Endothelial cell of umbilical vein (primary cell): ENCODE results near the gene RFFL. TPM values are rescaled to one million over a fixed set of nuclear protein-coding genes. Genes with fewer than 3 reads are reported as not detected.
A peak's percentile ranks its signal among the peaks of the same experiment; 100 is the strongest.

Source experiments
- BruUV-seq: library from RNA; stranded (reverse); fragments of 400-500 nt; replicated peaks from 2 replicates; lab custom pipeline; 2021; lab: Mats Ljungman, UMichigan
- CTCF ChIA-PET: fragments of 300-600, 350-600 bp; sonication (Branson Sonifier 250); formaldehyde crosslinking; loops from one replicate; lab custom pipeline; 2021; ENCODE audit warnings: antibody characterized with exemption, inconsistent platforms; lab: Charles Lee
- POLR2A ChIA-PET: fragments of 300-600, 350-600 bp; sonication (Branson Sonifier 250); formaldehyde crosslinking; loops from one replicate; lab custom pipeline; 2021; ENCODE audit warnings: antibody characterized with exemption, inconsistent platforms; lab: Charles Lee
- DNase-seq: peaks from one replicate; pipeline ENCODE4 v3.0.0-alpha.2; 2011; ENCODE audit warnings: low read depth, low spot score
- FAIRE-seq: peaks from 2 replicates; lab custom pipeline; 2011; peaks lifted over from hg19 to GRCh38; lab: Jason Lieb, UNC
- H2AFZ ChIP-seq: 2 replicates; pipeline ENCODE4 v1.6.0; 2012; ENCODE audit warnings: low read depth, low read length, control low read depth, inconsistent platforms
- H3K27ac ChIP-seq: 2 replicates; pipeline ENCODE4 v1.5.1; 2011; ENCODE audit warnings: low read depth, mild to moderate bottlenecking, control low read depth, low read length, moderate library complexity; ENCODE audit not compliant: insufficient read depth
- H3K27me3 ChIP-seq, 2 experiments: 2 replicates each; pipeline versions ENCODE4 v1.6.0 to v1.6.1; 2011; ENCODE audit warnings: low read length in 2 of 2, mixed read lengths in 1 of 2; ENCODE audit not compliant: control insufficient read depth in 2 of 2, insufficient read depth in 2 of 2
- H3K36me3 ChIP-seq, 2 experiments: 2 replicates in 1 of 2; 3 replicates in 1 of 2; pipeline ENCODE4 v1.5.1; 2011; ENCODE audit warnings: low read length in 2 of 2, mild to moderate bottlenecking in 1 of 2, moderate library complexity in 1 of 2; ENCODE audit not compliant: control insufficient read depth in 2 of 2, insufficient read depth in 2 of 2; ENCODE audit errors: extremely low read depth in 1 of 2
- H3K4me1 ChIP-seq: 3 replicates; pipeline ENCODE4 v1.5.1; 2011; ENCODE audit warnings: mild to moderate bottlenecking, low read length; ENCODE audit not compliant: control insufficient read depth, insufficient read depth; ENCODE audit errors: extremely low read depth
- H3K4me2 ChIP-seq: 2 replicates; pipeline ENCODE4 v1.6.1; 2011; ENCODE audit warnings: low read length, control low read depth, mixed read lengths; ENCODE audit not compliant: insufficient read depth
- H3K4me3 ChIP-seq, 3 experiments: fragments of 200-600 bp in 1 of 3; sonication (generic), shearing (Covaris generic) in 1 of 3; replicated peaks in 1 of 3; 2 replicates each; pipeline ENCODE4 v1.5.1; 2011 to 2016; ENCODE audit warnings: control low read depth in 3 of 3, low read length in 3 of 3, mild to moderate bottlenecking in 2 of 3, inconsistent platforms in 1 of 3, low read depth in 1 of 3, moderate library complexity in 1 of 3; ENCODE audit not compliant: insufficient read depth in 1 of 3
- H3K79me2 ChIP-seq: 2 replicates; pipeline ENCODE4 v1.6.0; 2012; ENCODE audit warnings: low read length, inconsistent platforms; ENCODE audit not compliant: control insufficient read depth, insufficient read depth
- H3K9ac ChIP-seq: replicated peaks from 2 replicates; pipeline ENCODE3; 2011; ENCODE audit warnings: low read length, control low read depth; ENCODE audit not compliant: insufficient read depth; ENCODE audit errors: extremely low read depth
- H3K9me1 ChIP-seq: replicated peaks from 3 replicates; pipeline ENCODE4 v1.6.0; 2011; ENCODE audit warnings: mild to moderate bottlenecking, low read length; ENCODE audit not compliant: control insufficient read depth, insufficient read depth; ENCODE audit errors: extremely low read depth
- H3K9me3 ChIP-seq: replicated peaks from 2 replicates; pipeline ENCODE4 v1.5.1; 2012; ENCODE audit warnings: low read length, inconsistent platforms; ENCODE audit not compliant: control insufficient read depth, insufficient read depth
- H4K20me1 ChIP-seq: replicated peaks from 2 replicates; pipeline ENCODE3; 2011; ENCODE audit warnings: mild to moderate bottlenecking, low read length; ENCODE audit not compliant: control insufficient read depth, insufficient read depth; ENCODE audit errors: extremely low read depth
- CTCF ChIP-seq, 2 donors: IDR thresholded peaks; 1 replicate in 1 of 2; 2 replicates in 1 of 2; pipeline ENCODE4 v1.5.1; 2011; ENCODE audit warnings: low read length in 2 of 2, mild to moderate bottlenecking in 2 of 2, moderate library complexity in 2 of 2, control low read depth in 1 of 2, inconsistent platforms in 1 of 2, low read depth in 1 of 2; ENCODE audit not compliant: insufficient read depth in 1 of 2; ENCODE audit errors: extremely low read depth in 1 of 2
- EZH2 ChIP-seq: IDR thresholded peaks from 2 replicates; pipeline ENCODE4 v1.6.1; 2012; ENCODE audit warnings: borderline replicate concordance, low read depth, mild to moderate bottlenecking, moderate library complexity, low read length, inconsistent platforms; ENCODE audit not compliant: severe bottlenecking
- POLR2A ChIP-seq: IDR thresholded peaks from 2 replicates; pipeline ENCODE4 v1.6.1; 2012; ENCODE audit warnings: low read depth, mild to moderate bottlenecking, control low read depth, low read length
- POLR2AphosphoS5 ChIP-seq: IDR thresholded peaks from 2 replicates; pipeline ENCODE4 v1.6.1; 2012; ENCODE audit warnings: low read depth, mild to moderate bottlenecking, control low read depth, low read length, moderate library complexity; ENCODE audit not compliant: insufficient read depth
- dilution Hi-C: fragments of 300-500 bp; cut with MboI; formaldehyde crosslinking; loops from one replicate; pipeline ENCODE4 v1.15.0; 2019; ENCODE audit warnings: low sequenced_read_pairs; ENCODE audit not compliant: extremely low pct_ligation_motif_present
- intact Hi-C: fragments of 100-400 bp; cut with micrococcal nuclease; formaldehyde crosslinking; loops from one replicate; pipeline ENCODE4 v1.10.0; 2022
- polyA plus RNA-seq, 4 experiments: library from polyadenylated mRNA; depleted of rRNA in 3 of 4; stranded (reverse) in 3 of 4; unstranded in 1 of 4; fragments of >200 nt; gene quantifications; 2 replicates each; pipeline versions ENCODE4 v1.2.1 to v1.2.3, GENCODE V29; 2011 to 2012; ENCODE audit warnings: missing spikeins in 1 of 4
- total RNA-seq: library from RNA; stranded (reverse); gene quantifications from 2 replicates; pipeline ENCODE4 v1.2.3, GENCODE V29; 2021

Gene RFFL
- total and polyA plus RNA-seq, 2 donors (not counting 3 experiments of a cell fraction or from before 2014, with no cell fraction given), result 7.0 to 14.1 TPM

- DNase-seq (peak; percentile 73), FAIRE-seq (peak; percentile 18)
- Histone ChIP-seq H3K4me1 (peaks cover 22% of the 10 kb centered on the region), H3K4me3 (peak overlapping the region; percentile 65 to 81 (median 71)), H3K79me2 (peaks cover 36% of the 10 kb centered on the region), H3K27ac (peak overlapping the region; percentile 72), H3K27me3 (no peaks in the 10 kb centered on the region), H3K36me3 (no peaks in the 10 kb centered on the region), H3K4me2 (peak overlapping the region; percentile 82), H4K20me1 (no peaks in the 10 kb centered on the region), H2AFZ (peak overlapping the region; percentile 98), H3K9me1 (no peaks in the 10 kb centered on the region), H3K9me3 (no peaks in the 10 kb centered on the region), H3K9ac (peak overlapping the region; percentile 78)
- intact Hi-C loops, result loop anchor here (1.0 kb wide), 5 partner anchors 26 to 108 kb away; partner anchors contain the start of genes RAD51D and RFFL
- BruUV-seq, result no TSS peak
- ChIA-PET CTCF (interaction anchor here (0.9 to 2.1 kb wide), 28 partner anchors 9 to 546 kb away, joined by 3 to 34 read pairs (median 4); partner anchors contain the start of genes FNDC8, LIG3 and RFFL), POLR2A (no interaction called here)
- dilution Hi-C loops, result no loop called here
- peak; percentile 53 for TF ChIP-seq POLR2AphosphoS5
- peak; percentile 76 to 77 for TF ChIP-seq CTCF (IDR thresholded peaks at IDR 0.05; ENCODE audit: extremely low read depth in 1 of 2, insufficient read depth in 1 of 2, low read depth in 1 of 2, low read length in 2 of 2)
- TF ChIP-seq POLR2A, result peak; percentile 45
- TF ChIP-seq EZH2, result no peak
Measured at GRCh38 chr17:35088881-35089585, 25.5 kb upstream of the RFFL start.
